ENCODE results near the gene ZNF474.
"Not testable (repeated sequence)": the region's sequence is repeated elsewhere in the genome, so short reads cannot be mapped to it uniquely, and the experiment has no call there.

Gene ZNF474

DNA sequence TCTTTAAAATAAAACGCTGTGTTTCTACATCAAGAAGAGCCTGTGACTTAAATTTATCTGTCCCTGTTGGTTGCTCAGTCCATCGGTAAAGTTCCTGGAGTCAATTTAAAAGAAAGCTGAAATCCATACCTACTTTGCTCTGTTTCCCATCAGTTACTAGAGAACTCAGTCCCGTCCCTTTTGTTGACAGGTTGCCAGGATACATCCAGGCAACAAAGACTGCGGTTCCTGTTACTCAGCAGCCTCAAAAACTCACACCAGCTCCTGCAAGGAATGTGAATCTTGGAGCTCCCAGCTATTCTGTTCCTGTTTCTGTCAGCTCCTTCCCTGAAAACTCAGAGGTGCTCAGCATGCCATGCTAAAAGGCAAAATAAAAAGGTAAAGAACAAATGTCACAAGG lies at the start of gene ZNF474:
TSS of gene ZNF474 (plus strand) at position 241 of the 400 bp plus-strand sequence. CDS start 22,445 bp downstream, outside the sequence.
- peak; percentile 51 to 85 for DNase-seq

DNA sequence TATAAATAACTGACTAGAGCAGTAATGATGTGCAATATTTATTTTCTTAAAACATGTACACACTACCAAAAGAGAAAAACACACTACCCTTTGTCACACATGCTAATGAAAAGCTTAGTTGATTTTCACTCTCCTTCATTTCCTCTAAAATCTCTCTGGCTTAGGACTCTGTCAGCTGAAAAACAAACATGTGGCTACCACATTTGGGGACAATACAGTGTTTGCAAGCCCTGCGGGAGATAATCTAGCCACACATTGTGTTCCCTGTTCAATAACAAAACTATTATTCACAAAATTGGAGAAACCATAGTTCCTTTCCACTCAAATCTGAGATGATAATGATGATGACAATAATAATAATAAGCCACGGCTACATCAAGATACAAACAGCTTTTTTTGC lies 47.8 kb upstream of the ZNF474 start:
- no peak for DNase-seq

DNA sequence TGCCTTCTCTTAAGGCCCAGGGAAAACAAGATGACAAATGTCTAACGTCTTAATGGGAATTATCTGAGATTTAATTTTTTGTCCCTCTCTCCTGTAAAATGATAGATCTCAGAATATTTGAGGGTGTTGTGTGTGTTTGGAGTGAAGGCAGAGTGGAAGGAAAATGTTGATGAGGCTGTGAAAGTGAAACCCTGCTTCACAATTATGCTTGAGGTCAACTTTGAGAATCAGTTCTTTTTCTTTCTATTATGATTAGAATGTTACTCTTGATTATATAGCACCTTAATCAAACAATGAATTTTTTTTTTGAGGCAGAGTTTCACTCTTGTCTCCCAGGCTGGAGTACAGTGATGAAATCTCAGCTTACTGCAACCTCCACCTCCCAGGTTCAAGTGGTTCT lies 45.8 kb upstream of the ZNF474 start:
- DNase-seq, result no peak

DNA sequence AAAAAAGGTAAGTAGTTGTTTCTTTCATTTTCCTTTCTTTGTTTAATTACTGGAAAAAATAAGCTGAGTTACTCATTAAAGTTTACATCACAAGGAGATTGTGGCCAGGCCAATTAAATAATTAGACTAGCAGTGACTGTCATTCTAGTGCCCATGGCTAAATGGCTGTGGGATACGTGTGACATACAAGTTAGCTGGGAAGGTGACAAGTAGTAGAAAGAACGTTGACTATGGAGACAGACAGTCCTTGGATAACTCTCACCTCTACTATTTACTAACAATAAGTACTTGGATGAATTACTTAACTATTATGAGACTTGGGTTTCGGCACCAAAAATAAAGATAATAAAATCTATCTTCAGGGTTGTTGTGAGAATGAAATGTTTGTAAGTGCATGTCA lies 44.3 kb upstream of the ZNF474 start:
- DNase-seq, result no peak

DNA sequence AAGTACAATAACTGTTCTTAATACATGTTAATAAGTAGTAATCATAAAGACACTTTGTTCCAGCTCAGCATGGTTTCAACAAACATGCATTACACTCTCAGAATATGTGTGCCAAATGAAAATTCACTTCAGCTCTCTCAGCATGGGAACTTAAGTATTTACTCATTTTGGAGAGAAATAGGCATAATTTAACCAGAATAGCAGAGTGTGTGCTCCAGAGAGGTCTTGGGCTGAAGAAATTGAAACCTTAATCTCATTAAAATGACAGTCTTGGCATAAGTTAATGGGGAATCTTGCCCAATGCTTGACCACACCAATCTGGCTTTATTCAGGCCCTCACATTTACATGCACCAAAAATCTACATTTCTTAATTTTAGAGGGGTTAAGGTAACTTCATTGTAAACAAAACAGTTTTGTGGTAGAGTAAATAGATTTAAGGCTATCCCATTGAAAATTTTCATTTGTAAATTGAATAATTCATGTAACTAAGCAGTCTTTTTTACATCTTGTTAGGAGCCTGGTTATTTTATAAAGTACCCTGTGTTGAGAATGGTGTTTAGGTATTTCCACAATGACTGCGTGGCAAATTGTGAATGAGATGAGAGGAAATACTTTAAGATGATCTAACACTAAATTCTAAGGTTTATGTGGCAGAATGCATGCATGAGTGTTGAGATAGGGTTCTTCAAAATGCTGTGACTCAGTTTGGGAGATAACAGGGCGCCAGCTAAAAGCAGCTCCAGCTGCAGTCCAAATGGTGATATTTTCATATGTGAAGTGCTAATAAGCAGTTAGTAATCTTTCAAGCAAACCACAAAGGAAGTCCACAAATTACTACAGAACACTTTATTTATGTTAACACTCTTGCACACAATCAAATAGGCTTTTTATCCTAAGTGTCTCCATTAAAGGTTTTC lies 40.0 kb upstream of the ZNF474 start:
- DNase-seq, result no peak

DNA sequence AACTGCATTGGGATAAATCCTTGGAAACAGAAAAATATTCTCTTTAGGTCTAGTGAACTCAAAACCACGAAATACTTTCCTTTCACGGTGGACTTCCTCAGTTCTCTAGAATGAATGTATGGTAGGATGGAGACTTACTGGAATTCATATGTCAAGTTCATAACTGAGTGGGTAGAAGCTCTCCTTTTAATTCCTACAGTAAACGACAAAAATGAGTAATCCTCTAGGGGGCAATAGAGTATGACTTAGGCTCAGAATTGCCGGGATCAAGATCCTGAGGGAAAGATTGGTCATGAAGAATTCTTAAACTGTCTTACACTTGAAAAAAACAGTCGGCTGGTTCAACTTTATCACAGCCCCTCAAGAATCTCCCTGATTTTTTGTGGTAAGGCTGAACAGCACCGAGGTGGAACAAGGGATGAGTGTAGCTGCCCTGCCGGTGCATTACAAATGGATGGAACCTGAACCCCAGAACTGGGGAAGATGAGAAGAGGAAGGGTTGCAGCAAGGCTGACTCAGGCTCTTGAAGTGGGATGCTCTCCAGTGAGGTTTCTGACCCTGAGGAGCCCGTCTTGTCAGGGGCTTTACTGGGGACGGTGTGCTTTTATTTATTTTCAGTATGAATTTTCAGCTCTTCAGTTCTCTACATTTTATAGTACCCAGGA lies 37.3 kb upstream of the ZNF474 start:
- peak in 1 of 2 experiments; percentile 13 for DNase-seq

DNA sequence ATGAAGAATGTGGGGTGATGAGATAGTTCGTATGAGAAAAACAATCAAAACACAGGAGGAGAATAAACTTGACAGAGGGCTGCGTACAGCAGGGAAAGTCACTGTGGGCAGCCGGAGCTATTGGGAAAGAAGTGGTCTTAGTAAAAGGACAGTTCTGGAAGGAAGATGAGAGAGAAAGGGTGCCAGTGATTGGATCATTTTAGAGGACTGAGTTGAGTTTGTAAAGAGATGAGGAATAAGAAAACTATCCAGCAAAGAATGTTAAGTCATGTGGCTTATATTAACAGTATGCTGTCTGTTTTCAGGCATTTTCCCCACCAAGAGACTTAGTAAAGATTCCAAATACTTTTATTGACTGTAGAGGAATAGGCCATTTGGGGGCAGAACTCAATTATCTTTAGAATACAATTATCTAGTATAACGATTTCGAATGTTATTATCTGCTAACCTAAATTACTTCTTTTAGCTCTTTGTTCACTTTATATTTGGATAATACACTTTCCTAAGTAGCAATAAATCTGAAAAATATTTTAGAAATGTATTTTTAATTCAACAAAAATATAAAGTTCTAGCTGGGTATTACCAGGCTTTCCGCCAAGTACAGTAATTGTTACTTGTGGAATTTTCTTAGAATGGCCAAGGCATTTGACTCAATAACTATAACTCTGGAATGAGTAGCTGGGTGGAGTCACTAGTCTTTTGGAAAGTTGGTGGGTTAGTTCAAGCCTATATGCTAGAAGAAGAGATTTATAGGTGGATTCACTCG lies 35.7 kb upstream of the ZNF474 start:
- no peak for DNase-seq

DNA sequence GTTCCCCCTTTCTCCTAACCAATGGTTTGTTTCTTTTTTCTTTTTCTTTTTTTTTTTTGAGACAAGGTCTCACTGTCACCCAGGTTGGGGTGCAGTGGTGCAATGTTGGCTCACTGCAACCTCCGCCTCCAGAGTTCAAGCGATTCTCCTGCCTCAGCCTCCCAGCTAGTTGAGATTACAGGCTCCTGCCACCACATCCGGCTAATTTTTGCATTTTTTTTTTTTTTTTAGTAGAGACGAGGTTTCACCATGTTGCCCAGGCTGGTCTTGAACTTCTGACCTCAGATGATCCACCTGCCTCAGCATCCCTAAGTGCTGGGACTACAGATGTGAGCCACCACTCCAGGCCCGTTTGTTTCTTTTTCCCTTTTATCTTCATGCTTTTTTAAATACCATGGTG lies 35.1 kb upstream of the ZNF474 start:
- not testable (repeated sequence) for DNase-seq

DNA sequence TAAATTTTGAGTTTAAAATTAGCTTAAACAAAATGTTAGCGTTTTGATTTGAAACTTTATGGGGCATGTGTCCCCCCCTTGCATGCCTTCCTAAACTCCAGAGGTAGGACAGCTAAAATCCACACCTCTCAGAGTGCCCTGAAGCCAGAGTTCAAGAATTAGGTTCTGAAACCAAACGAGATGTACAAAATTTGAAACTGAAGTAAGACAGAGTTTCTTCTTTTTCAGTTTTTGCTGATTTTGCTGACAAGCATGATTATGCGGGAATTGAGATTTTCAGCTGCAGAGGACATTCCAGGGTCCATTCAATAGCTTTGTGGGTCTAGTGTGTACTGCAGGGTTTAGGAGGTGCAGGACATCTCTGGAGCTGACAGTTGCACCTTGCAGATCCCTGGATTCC lies 34.2 kb upstream of the ZNF474 start:
- DNase-seq, result no peak

DNA sequence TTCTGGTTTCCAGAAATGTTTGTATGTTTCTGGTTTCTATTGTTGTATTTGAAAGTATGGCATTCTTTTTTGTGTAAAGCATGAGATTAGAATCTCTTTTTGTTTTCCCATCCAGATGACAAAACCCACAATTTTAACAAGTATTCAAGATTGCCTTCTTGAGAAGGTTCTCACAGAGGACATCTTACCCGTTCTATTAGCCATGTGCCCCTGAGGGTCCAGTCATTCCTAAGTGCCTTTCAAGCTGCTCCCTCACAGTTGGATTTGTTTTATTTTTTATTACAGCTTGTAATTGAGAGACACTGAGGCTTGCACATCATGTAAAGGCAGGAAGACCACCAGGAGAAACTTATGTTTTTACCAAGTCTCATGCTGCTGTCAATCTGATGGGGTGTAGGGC lies 32.0 kb upstream of the ZNF474 start:
- no peak for DNase-seq

DNA sequence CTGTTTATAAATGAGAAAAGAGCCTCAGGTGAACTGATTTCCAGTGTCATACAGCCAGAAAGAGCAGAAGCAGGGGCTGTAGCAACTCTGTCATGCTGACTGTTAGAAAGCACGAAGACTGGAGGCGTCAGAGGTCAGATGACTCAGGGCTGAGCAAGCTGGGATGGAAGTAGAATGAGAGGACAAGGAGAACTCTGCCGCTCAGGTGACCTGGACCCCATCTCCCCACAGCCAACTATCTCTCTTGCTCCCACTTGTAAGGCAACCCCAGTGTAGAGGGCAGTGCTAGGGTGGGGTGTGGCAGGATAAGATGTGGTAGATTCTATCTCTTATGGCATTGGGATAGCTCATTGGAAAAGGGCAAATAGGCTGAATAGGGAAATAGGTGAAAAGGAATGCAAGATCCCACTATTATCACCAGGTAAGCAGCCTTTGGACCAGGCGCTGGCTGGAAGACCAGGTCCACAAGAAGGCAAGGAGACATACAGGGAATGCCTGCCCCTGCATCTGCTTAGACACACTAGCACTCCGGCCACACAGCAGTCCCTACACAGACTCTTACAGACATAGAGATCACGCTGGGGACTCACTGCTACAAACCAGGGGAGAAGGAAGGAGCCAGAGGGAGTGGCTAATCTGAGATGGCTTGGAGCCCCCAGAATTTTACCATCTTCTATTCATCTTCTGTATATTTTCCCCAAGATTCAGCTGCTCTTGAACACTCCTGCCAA lies 30.1 kb upstream of the ZNF474 start:
- DNase-seq, result peak in 1 of 2 experiments; percentile 58

DNA sequence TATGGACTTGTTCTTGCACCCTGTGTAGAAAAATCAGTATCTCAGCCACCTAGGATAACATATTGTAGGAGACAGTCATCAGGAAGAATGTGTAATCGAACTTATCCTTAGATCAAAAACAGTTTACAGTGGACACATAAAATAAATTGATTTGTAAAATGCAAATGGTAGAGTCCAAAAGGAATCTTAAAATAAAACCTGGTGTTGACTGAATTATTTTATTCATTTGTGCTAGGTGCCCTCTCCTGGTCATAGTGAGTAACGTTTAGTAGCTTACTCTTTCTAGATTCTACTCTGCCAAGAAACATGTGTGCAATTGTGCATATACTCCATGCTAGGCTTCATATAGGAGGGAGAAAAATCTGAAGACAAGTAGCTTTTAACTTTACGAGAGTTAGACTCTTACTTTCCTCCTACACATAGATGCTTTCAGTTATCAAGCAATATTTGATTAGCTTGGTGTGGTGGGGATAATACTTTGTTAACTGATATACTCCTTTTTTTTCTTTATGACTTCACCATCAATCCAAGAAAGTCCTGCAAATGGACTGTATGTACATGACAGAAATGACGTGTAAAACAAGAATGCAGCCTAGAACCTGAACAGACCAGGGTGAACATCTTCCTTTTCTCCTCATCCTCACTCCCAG lies 27.6 kb upstream of the ZNF474 start:
- peak in 1 of 2 experiments; percentile 70 for DNase-seq

DNA sequence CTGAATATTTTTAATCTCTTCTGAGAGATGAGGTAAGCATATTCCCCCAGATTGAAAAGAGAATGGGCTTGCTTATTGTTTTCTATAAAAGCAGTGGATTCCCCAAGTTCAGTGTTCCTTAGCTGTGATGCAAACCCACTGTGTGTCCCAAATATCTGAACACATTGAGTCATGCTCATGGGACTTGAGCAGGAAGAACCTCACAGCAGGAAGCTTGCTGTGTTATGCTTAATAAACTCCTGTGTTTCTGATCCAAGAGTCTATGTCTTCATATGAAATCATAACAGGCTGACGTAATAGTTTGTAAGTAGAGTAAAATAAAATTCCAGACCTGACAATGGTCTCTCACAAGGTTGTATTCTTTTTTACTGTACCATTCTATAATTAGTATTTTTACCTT lies 26.5 kb upstream of the ZNF474 start:
- no peak for DNase-seq

DNA sequence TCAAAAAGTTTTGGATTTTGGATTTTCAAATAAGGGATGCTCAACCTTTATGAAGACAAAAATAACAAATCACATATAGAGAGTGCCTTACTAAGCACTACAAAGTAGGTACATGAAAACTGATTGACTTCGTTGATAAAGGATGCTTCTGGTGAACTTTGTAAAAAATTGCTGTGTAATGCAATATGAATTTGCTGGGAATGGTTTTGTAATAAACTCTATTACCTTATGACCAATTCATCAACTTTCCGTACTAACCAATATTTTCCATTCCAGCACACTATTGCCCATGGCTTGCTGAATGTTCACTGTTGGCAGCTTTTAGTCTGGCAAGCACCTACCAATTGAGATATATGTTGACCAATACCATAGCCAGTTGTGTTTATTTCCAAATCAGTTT lies 23.4 kb upstream of the ZNF474 start:
- no peak for DNase-seq

DNA sequence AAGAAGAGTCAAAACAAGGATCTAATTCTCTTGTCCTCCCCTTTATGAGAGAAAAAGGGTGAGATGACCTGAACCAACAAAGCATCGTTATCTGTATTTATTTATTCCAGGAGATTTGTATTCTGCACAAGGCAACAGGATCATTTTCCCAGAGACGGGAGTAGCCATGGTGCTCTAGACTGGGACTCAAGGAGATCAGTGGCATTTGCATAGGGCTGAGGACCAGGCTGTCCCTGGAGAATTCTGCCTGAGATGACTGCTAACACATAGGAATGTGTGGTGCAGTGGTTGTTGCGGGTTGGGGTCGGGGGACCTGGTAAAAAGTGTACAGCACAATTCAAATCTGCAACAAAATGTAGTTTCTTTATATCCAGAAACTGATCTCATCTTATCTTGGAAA lies 22.3 kb upstream of the ZNF474 start:
- DNase-seq, result no peak

DNA sequence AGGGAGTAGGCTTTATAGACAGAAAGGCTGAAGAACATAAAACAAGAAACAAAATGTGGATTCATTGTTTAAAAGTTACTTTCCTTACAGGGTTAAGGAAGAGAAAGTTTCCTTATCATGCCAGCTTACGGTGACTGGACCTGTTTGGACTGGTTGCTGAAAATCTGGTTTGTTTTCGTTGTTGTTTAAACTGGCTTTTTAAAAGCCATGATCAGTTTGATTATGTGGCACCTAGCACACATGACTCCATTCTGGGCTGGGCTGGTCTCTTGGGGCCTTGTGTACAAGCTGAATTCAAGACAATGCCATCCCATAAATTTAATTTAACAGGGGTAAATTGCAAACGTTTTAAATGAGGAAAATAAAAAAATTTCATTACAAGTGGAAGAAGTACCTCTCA lies 18.4 kb upstream of the ZNF474 start:
- no peak for DNase-seq

DNA sequence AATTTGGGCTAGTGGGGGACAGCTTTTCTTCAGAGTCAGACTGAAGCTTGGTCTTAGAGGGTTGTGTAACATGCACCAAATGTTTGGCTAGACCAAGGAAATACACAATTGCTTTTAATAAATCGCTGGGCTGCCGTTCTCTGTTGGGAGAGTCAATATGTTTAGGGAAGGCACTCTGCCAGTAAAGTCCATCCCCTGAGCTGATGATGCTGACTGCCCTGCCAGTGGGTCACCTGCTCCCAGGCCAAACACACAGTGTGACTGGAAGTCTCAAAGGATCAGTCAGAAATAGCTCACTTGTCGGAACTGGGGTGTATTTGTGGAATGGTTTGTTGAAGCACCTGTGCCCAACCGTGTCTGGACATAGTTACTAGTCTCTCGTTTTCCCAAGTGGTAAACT lies 17.9 kb upstream of the ZNF474 start:
- DNase-seq, result no peak

DNA sequence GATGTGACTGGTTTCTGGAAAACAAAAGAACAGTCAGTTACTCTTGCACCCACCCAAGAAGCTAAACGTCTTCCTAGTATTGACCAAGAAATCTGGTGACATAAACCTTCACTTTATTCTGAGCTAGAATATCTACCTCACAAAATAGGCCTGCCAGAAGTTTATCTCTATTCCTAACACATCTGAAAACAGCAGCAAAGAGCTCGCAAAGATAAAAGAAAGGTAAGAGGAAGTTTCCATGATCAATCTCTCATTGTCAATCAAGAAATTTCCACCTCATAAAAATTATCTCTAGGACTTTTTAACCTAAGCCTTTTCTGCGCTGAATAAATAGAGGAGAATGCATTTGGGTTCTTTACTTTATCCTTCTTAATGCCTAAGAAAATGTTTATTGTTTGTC lies 17.3 kb upstream of the ZNF474 start:
- no peak for DNase-seq

DNA sequence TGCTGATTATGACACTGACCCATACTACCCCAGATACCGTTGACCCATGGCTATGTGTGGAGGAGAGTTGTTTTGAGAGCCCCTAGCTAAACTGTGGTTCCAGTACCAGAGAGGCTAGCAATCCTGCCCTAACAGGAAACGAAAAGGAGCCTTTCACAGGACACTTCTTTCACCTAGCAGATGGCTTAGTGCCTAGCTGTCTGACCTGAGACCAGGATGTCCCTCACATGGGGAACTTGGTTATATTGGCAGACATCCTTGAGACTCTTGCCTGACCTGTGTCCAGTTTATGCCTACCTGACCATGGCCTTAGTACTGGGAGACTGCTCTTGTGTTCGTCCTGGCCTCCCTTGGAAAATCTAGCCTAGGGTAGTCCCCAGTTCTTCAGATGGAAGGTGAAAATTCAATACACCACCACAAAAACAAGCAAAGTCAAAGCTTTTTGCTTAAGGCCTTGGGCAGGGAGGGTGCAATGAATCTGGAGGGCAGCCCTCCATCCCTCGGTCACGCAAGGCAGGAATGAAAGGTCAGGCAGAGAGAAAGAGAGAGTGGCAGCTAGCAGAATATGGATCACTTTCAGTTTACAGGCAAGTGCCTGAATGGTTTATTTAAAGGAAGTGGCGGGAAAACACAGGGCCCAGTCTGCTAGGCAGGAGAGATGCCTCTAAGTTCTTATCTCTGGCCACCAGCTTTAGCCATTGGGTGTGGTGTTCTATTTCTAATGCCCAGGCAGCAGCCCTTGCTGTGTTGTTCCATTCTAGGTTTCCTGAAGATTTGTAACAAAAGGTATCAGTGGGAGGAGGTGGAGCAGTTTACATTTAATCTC lies 16.4 kb upstream of the ZNF474 start:
- no peak for DNase-seq

DNA sequence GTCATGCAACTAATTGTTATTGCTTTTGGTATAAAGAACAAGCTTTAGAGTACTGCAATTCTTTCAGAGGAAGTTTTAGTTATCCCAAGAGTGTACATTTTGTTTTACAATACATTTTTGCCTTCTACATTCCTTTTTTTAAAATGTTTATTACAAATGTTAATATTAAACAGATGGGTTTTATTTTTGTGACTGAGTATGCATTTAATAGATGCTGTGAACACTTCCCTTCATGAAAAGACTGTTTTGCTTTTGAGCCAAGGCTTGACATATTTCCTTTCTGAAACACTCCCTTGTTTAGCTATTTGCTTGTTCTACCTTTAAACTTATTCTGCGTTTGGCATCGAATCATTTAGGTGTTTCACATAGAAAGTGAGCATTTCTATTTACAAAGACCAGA lies 14.8 kb upstream of the ZNF474 start:
- no peak for DNase-seq

DNA sequence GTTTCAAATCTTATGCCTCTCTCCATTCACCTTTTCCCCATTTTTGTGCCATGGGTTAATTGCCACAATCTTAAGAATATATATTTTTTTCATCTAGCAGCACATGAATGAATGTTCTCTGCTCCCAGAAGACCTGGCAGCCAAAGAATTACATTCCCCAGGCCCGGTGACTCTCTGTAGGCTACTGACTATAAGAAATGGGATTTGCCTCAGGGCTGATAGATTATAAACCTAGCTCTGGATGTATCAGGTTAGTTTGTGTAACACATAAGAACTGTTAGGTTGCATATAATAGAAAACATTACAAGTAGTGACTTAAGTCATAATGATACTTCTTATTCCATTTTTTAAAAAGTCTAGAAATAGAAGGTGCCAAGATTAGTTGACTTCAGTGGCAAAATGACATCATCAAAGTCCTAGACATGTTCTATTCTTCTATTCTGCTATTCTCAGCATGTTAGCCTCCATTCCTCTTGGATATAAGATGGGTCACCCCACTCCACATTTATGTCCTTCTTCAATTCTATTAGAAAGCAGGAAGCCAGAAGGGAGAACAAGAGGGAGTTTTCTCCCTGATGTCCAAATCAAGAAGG lies 10.9 kb upstream of the ZNF474 start:
- DNase-seq, result no peak

Data from SW 1271 (cell line).